Vagina (tissue), 2 donors: ENCODE measurements around the gene ACOX3.
A peak's percentile ranks its signal among the peaks of the same experiment; 100 is the strongest.

Experiments used
- POLR2A ChIP-seq, 2 donors: fragments of 450-650 bp; IDR thresholded peaks; one replicate each; pipeline ENCODE4 v1.6.1; 2017; ENCODE audit warnings: antibody characterized with exemption in 2 of 2, mild to moderate bottlenecking in 2 of 2, moderate library complexity in 2 of 2
- POLR2AphosphoS5 ChIP-seq, 2 donors: sonication (generic); formaldehyde crosslinking; IDR thresholded peaks; one replicate each; pipeline ENCODE4 v1.9.0; 2017; ENCODE audit warnings: antibody characterized with exemption in 2 of 2, mild to moderate bottlenecking in 2 of 2, low read depth in 1 of 2; ENCODE audit not compliant: insufficient read depth in 1 of 2
- TF ChIP-seq, protein P1 (sequence below), 3 experiments: fragments of 450-650 bp in 2 of 3; fragments of 200-600 bp in 1 of 3; sonication (generic) in 1 of 3; IDR thresholded peaks; one replicate each; pipeline ENCODE4 v1.5.1; 2017 to 2019; ENCODE audit warnings: antibody characterized with exemption in 3 of 3, mild to moderate bottlenecking in 2 of 3, moderate library complexity in 2 of 3

DNA sequence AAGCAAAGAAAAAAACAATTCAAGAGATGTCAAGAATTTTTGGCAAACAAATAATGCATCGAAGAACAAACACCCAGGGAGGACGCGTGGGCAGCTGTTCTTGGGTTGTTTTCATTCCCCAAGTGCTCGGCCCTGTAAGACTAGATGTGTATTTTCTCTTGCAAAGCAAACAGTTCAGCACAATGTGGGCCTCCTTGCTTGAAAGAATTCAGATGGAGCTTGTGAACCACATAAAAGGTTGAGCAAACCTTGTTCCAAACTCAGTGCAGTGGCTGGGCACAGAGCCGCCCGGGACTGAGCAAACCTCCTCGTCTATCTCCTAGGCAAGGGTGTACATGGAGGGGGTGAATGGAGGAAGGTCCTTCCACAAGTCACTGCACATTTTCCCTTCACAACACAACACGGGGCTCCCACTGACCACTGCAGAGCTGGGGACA, 88.6 kb downstream of the ACOX3 start:
- TF ChIP-seq, protein P1, sequence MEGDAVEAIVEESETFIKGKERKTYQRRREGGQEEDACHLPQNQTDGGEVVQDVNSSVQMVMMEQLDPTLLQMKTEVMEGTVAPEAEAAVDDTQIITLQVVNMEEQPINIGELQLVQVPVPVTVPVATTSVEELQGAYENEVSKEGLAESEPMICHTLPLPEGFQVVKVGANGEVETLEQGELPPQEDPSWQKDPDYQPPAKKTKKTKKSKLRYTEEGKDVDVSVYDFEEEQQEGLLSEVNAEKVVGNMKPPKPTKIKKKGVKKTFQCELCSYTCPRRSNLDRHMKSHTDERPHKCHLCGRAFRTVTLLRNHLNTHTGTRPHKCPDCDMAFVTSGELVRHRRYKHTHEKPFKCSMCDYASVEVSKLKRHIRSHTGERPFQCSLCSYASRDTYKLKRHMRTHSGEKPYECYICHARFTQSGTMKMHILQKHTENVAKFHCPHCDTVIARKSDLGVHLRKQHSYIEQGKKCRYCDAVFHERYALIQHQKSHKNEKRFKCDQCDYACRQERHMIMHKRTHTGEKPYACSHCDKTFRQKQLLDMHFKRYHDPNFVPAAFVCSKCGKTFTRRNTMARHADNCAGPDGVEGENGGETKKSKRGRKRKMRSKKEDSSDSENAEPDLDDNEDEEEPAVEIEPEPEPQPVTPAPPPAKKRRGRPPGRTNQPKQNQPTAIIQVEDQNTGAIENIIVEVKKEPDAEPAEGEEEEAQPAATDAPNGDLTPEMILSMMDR (IDR thresholded peaks at IDR 0.05), result no peak
- TF ChIP-seq POLR2AphosphoS5 (IDR thresholded peaks at IDR 0.05; ENCODE audit: insufficient read depth in 1 of 2, low read depth in 1 of 2), result peak in 1 of 2 donors; percentile 65
- TF ChIP-seq POLR2A (IDR thresholded peaks at IDR 0.05), result no peak
